ENCODE data around the gene PRPF8. TPM values are rescaled to one million over a fixed set of nuclear protein-coding genes. Genes with fewer than 3 reads are reported as not detected.

Gene PRPF8
- total and polyA plus RNA-seq, 7 donors: 25.9 to 155 (median 115) TPM

DNA sequence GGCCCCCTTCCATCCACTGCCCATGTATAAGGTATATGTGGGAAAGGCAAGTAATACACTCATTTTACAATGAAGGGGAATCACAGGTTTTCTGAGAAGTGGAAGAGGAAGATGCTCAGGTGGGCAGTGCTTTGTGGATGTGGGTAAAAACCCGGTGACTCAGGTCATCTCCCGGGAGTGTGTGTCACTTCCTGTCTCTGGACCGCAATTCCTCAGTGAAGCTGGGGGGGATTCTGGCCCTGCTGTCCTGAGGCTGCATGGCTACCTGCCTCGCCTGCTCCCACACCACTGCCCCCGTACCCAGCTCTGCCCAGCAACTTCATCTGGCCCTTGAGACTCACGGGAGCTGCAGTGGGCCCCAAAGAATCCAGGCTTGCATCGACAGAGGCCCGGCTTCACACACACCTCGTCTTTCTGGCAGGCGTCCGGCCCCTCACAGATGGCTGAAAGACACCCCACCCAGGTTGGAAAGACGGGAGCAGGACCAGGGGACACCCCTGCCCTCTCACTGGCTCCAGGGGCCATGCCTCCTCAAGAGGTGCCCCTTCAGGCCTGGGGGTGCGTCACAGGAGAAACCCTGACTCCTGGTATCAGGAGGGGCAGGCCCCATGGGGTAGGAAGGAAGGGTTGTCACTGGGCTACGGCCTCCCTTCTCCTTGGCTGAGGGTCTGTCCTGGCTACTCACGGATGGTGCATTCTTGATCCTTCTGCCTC lies 40.0 kb downstream of the PRPF8 start:
- no peaks in the 10 kb centered on the region for H3K36me3 ChIP-seq
- intact Hi-C loops (cut with DNase I): loop anchor here (5.0 kb wide), 1 partner anchor 377 kb away; no protein-coding TSS in a partner anchor
- DNase-seq: no peak
- 57 to 81% methylated on average over 15 of the region's 15 CpGs for WGBS, 2 donors
- TF ChIP-seq, protein P1, sequence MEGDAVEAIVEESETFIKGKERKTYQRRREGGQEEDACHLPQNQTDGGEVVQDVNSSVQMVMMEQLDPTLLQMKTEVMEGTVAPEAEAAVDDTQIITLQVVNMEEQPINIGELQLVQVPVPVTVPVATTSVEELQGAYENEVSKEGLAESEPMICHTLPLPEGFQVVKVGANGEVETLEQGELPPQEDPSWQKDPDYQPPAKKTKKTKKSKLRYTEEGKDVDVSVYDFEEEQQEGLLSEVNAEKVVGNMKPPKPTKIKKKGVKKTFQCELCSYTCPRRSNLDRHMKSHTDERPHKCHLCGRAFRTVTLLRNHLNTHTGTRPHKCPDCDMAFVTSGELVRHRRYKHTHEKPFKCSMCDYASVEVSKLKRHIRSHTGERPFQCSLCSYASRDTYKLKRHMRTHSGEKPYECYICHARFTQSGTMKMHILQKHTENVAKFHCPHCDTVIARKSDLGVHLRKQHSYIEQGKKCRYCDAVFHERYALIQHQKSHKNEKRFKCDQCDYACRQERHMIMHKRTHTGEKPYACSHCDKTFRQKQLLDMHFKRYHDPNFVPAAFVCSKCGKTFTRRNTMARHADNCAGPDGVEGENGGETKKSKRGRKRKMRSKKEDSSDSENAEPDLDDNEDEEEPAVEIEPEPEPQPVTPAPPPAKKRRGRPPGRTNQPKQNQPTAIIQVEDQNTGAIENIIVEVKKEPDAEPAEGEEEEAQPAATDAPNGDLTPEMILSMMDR (IDR thresholded peaks at IDR 0.05): no peak
- TF ChIP-seq POLR2AphosphoS5 (IDR thresholded peaks at IDR 0.05) (peak in 1 of 4 donors; percentile 16), POLR2A (IDR thresholded peaks at IDR 0.05) (no peak), EP300 (IDR thresholded peaks at IDR 0.05) (no peak)
- peak overlapping the region; percentile 30 to 100 (median 61) for H3K27ac ChIP-seq
- H3K4me3 ChIP-seq: peak overlapping the region in 3 of 4 donors; percentile 25 to 51 (median 34)
- H3K4me1 ChIP-seq: peaks cover 0 to 42% (median 40%) of the 10 kb centered on the region in 4 donors
- H3K9me3 ChIP-seq: no peaks in the 10 kb centered on the region
- peaks cover 0 to 3% (median 0%) of the 10 kb centered on the region in 3 donors for H3K27me3 ChIP-seq

DNA sequence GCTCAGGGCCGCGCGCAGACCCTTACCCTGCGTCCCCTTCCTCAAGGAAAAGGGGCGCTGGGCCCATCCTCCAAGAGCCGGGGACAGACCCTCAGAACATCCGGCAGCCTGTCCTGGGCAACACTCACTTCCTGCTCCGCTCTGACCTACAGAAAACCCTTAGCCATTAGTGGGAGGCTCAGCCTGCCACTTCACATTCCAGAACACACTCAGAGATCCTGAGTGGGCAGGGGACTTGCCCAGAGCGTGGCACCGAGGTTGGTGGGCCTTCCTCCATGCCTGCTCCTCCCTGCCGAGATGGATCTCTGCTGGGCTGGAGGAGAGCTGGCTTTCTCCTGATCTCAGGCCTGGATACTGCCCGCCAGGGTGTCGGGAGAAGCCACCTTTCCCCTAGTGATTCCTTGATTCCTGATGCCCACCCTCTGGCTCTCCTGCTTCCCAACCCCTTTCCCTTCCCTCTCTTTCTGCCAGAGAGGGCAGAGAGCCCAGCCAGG lies 40.6 kb downstream of the PRPF8 start:
- WGBS, 2 donors: 22 to 32% methylated on average over 13 of the region's 13 CpGs

DNA sequence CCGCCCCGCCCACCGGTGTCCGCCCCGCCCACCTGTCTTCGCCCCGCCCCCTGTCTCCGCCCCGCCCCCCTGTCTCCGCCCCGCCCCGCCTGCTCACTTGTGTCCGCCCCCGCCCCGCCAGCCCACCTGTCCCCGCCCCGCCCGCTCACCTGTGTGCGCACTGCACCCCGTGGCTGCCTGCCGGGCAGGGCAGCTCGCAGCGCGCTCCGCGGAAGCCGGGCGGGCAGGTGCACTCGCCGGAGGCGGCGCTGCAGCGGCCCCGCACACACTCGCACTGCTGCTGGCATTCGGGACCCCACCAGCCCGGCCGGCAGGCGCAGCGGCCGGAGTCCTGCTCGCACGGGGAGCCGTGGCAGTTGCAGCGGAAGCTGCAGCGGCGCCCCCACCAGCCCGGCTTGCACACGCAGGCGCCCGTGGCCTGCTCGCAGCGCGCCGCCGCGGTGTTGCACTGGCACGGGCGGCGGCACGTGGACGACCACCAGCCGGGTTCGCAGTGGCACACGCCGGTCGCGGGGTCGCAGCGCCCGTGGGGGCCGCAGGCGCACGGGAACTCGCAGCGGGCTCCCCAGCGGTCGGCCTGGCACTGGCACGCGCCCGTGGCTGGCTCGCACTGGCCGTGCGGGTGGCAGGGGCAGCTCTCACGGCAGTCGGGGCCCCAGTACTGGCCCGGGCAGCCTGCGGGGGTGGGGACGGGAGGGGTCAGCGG lies 41.2 kb downstream of the PRPF8 start:
- TF ChIP-seq EP300 (IDR thresholded peaks at IDR 0.05) (no peak), POLR2A (IDR thresholded peaks at IDR 0.05) (no peak), POLR2AphosphoS5 (IDR thresholded peaks at IDR 0.05) (no peak)
- TF ChIP-seq, protein P1 (IDR thresholded peaks at IDR 0.05): no peak
- Histone ChIP-seq H3K36me3 (no peaks in the 10 kb centered on the region), H3K9me3 (no peaks in the 10 kb centered on the region), H3K27me3 (peaks cover 0 to 3% (median 0%) of the 10 kb centered on the region in 3 donors), H3K4me1 (peaks cover 0 to 38% (median 36%) of the 10 kb centered on the region in 4 donors), H3K4me3 (peak overlapping the region in 3 of 4 donors; percentile 41 to 53 (median 51)), H3K27ac (peak overlapping the region in 3 of 4 donors; percentile 30 to 77 (median 40))
- DNase-seq: no peak
- intact Hi-C loops (cut with DNase I): no loop called here
- WGBS, 2 donors: 1% methylated on average over 89 to 90 of the region's 90 CpGs

More for the DNA sequence above, 40.6 kb downstream of the PRPF8 start:
- no peaks in the 10 kb centered on the region for H3K9me3 ChIP-seq
- TF ChIP-seq POLR2A (IDR thresholded peaks at IDR 0.05): no peak
- TF ChIP-seq EP300 (IDR thresholded peaks at IDR 0.05): no peak
- TF ChIP-seq, protein P1 (IDR thresholded peaks at IDR 0.05): no peak
- TF ChIP-seq POLR2AphosphoS5 (IDR thresholded peaks at IDR 0.05): no peak
- H3K4me3 ChIP-seq: peak overlapping the region in 3 of 4 donors; percentile 41 to 53 (median 51)
- H3K27me3 ChIP-seq: peaks cover 0 to 3% (median 0%) of the 10 kb centered on the region in 3 donors
- peaks cover 0 to 41% (median 38%) of the 10 kb centered on the region in 4 donors for H3K4me1 ChIP-seq
- peak overlapping the region in 3 of 4 donors; percentile 30 to 77 (median 40) for H3K27ac ChIP-seq
- no peaks in the 10 kb centered on the region for H3K36me3 ChIP-seq
- no peak for DNase-seq
- intact Hi-C loops (cut with DNase I): no loop called here

DNA sequence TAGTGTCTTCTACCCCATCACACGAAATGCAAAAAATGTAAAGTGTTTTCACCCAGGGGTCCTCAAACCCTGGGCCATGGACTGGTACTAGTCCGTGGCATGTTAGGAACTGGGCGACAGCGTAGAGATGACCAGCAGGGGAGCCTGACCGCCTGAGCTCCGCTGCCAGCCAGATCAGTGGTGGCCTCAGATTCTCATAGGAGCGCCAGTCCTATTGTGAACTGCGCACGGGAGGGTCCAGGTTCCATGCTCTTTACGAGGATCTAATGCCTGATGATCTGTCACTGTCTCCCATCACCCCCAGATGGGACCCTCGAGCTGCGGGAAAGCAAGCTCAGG lies 43.6 kb downstream of the PRPF8 start:
- intact Hi-C loops (cut with DNase I): no loop called here
- WGBS, 2 donors: 78 to 88% methylated on average over 12 of the region's 12 CpGs

More for the DNA sequence above, 43.6 kb downstream of the PRPF8 start:
- Histone ChIP-seq H3K4me3 (no peak overlapping the region), H3K9me3 (no peaks in the 10 kb centered on the region), H3K27ac (no peak overlapping the region), H3K36me3 (no peaks in the 10 kb centered on the region), H3K27me3 (peaks cover 0 to 3% (median 0%) of the 10 kb centered on the region in 3 donors), H3K4me1 (peaks cover 0 to 17% (median 13%) of the 10 kb centered on the region in 4 donors)
- no peak for DNase-seq
- TF ChIP-seq, protein P1 (IDR thresholded peaks at IDR 0.05): no peak
- TF ChIP-seq POLR2A (IDR thresholded peaks at IDR 0.05) (no peak), POLR2AphosphoS5 (IDR thresholded peaks at IDR 0.05) (no peak), EP300 (IDR thresholded peaks at IDR 0.05) (no peak)
